Mesenchymal stem cell (in vitro differentiated cells and primary cell): Measurements from ENCODE around the gene DYRK3.

Source experiments
- DNase-seq: peaks from one replicate; pipeline ENCODE4 v3.0.0-alpha.2; 2013
- H2AFZ ChIP-seq: one replicate; pipeline ENCODE4 v1.6.1; 2013; ENCODE audit warnings: low read depth, mild to moderate bottlenecking, control low read depth, inconsistent platforms, low read length, moderate library complexity
- H2AK5ac ChIP-seq: 2 replicates; pipeline ENCODE4 v1.6.1; 2013; ENCODE audit warnings: low read length, moderate library complexity, mild to moderate bottlenecking, inconsistent platforms; ENCODE audit not compliant: severe bottlenecking
- H2BK120ac ChIP-seq: one replicate; pipeline ENCODE4 v1.6.1; 2013; ENCODE audit warnings: low read depth, mild to moderate bottlenecking, inconsistent platforms, low read length, moderate library complexity
- H2BK12ac ChIP-seq, 2 experiments: one replicate each; pipeline ENCODE4 v1.6.1; 2013; ENCODE audit warnings: inconsistent platforms in 2 of 2, low read length in 2 of 2, mild to moderate bottlenecking in 2 of 2, moderate library complexity in 2 of 2, control low read depth in 1 of 2
- H2BK15ac ChIP-seq: one replicate; pipeline ENCODE4 v1.6.1; 2013; ENCODE audit warnings: mild to moderate bottlenecking, low read depth, inconsistent platforms; ENCODE audit not compliant: poor library complexity, severe bottlenecking
- H2BK5ac ChIP-seq: 2 replicates; pipeline ENCODE4 v1.6.1; 2013; ENCODE audit warnings: low read depth, mild to moderate bottlenecking, low read length, control low read depth, inconsistent platforms; ENCODE audit not compliant: poor library complexity, severe bottlenecking
- H3K14ac ChIP-seq, 2 experiments: one replicate each; pipeline ENCODE4 v1.6.1; 2013; ENCODE audit warnings: inconsistent platforms in 2 of 2, low read length in 2 of 2, control low read depth in 1 of 2, mild to moderate bottlenecking in 1 of 2, moderate library complexity in 1 of 2
- H3K18ac ChIP-seq, 2 experiments: one replicate each; pipeline ENCODE4 v1.6.1; 2013; ENCODE audit warnings: inconsistent platforms in 2 of 2, low read length in 2 of 2, control low read depth in 1 of 2, low read depth in 1 of 2, mild to moderate bottlenecking in 1 of 2
- H3K23ac ChIP-seq, 2 experiments: one replicate each; pipeline ENCODE4 v1.6.1; 2013; ENCODE audit warnings: inconsistent platforms in 2 of 2, low read length in 2 of 2, mild to moderate bottlenecking in 2 of 2, moderate library complexity in 2 of 2, control low read depth in 1 of 2
- H3K27ac ChIP-seq: 2 replicates; pipeline ENCODE4 v1.5.1; 2013; ENCODE audit warnings: mild to moderate bottlenecking, moderate library complexity, low read length, control low read depth, inconsistent platforms; ENCODE audit not compliant: poor library complexity, severe bottlenecking
- H3K27me3 ChIP-seq, 2 experiments: 2 replicates each; pipeline versions ENCODE4 v1.6.1 to v1.7.0; 2013; ENCODE audit warnings: low read length in 2 of 2, mild to moderate bottlenecking in 2 of 2, moderate library complexity in 2 of 2, control low read depth in 1 of 2, inconsistent platforms in 1 of 2; ENCODE audit not compliant: control insufficient read depth in 1 of 2, insufficient read depth in 1 of 2
- H3K36me3 ChIP-seq, 2 experiments: 2 replicates each; pipeline versions ENCODE4 v1.6.1 to v1.7.0; 2013; ENCODE audit warnings: low read length in 2 of 2, control low read depth in 1 of 2, inconsistent platforms in 1 of 2, low read depth in 1 of 2, mild to moderate bottlenecking in 1 of 2; ENCODE audit not compliant: insufficient read depth in 2 of 2, control insufficient read depth in 1 of 2
- H3K4ac ChIP-seq, 2 experiments: one replicate each; pipeline ENCODE4 v1.6.1; 2013; ENCODE audit warnings: inconsistent platforms in 2 of 2, low read length in 2 of 2, mild to moderate bottlenecking in 2 of 2, moderate library complexity in 2 of 2, control low read depth in 1 of 2, low read depth in 1 of 2
- H3K4me1 ChIP-seq: 2 replicates; pipeline ENCODE4 v1.6.1; 2013; ENCODE audit warnings: low read depth, low read length, control low read depth; ENCODE audit not compliant: control insufficient read depth, insufficient read depth
- H3K4me2 ChIP-seq: 2 replicates; pipeline ENCODE4 v1.6.1; 2013; ENCODE audit warnings: low read length, mild to moderate bottlenecking, inconsistent platforms; ENCODE audit not compliant: poor library complexity, severe bottlenecking
- H3K4me3 ChIP-seq, 2 experiments: 2 replicates each; pipeline versions ENCODE4 v1.5.1 to v1.7.0; 2013; ENCODE audit warnings: low read length in 2 of 2, mild to moderate bottlenecking in 2 of 2, control low read depth in 1 of 2, low read depth in 1 of 2; ENCODE audit not compliant: insufficient read depth in 1 of 2
- H3K79me1 ChIP-seq: replicated peaks from 2 replicates; pipeline ENCODE4 v1.6.1; 2013; ENCODE audit warnings: mild to moderate bottlenecking, control low read depth, low read length, inconsistent platforms; ENCODE audit not compliant: poor library complexity, severe bottlenecking
- H3K9ac ChIP-seq: 2 replicates; pipeline ENCODE4 v1.7.0; 2013; ENCODE audit warnings: mild to moderate bottlenecking, low read length, moderate library complexity
- H3K9me3 ChIP-seq: 2 replicates; pipeline ENCODE4 v1.7.0; 2013; ENCODE audit warnings: mild to moderate bottlenecking, low read length; ENCODE audit not compliant: control insufficient read depth
- H4K8ac ChIP-seq: one replicate; pipeline ENCODE4 v1.6.1; 2013; ENCODE audit warnings: inconsistent platforms, mild to moderate bottlenecking, low read length, moderate library complexity
- H4K91ac ChIP-seq: one replicate; pipeline ENCODE4 v1.6.1; 2013; ENCODE audit warnings: mild to moderate bottlenecking, low read length, inconsistent platforms
- WGBS: methylation state at CpG from one replicate; pipeline ENCODE4 v1.1.7; 2013; ENCODE audit warnings: mixed read lengths; 5-methylcytosine and 5-hydroxymethylcytosine counted together

The DYRK3 gene

DNA sequence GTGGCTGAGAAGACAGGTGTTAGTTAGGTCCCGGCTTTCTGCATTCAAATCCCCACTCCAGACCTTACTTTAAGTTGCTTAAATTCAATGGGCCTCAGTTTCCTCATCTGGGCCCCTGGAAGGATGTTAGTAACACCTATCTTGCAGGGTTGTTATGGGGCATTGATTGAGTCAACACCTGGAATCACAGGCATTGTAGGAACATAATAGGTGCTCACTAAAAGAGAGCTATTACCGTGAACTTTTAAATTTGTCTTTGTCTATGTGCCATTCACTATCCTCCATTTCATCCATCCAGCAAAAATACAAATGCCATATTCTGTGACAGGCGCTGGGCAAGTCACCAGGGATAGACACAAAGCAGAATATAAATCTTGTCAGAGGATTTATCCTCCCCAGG, 38.9 kb downstream of the DYRK3 start:
- no peak overlapping the region for H2BK15ac ChIP-seq
- H3K4ac ChIP-seq, result no peak overlapping the region
- no peak overlapping the region for H4K91ac ChIP-seq
- peak overlapping the region; percentile 11 to 34 for H2BK12ac ChIP-seq
- H3K27ac ChIP-seq, result peak overlapping the region; percentile 79
- DNase-seq, result no peak
- H3K4me2 ChIP-seq, result no peak overlapping the region
- H2BK120ac ChIP-seq, result no peak overlapping the region
- no peak overlapping the region for H2AK5ac ChIP-seq
- H3K23ac ChIP-seq, result no peak overlapping the region
- no peak overlapping the region for H3K18ac ChIP-seq
- no peaks in the 10 kb centered on the region for H3K36me3 ChIP-seq
- no peak overlapping the region for H4K8ac ChIP-seq
- H3K4me1 ChIP-seq, result peaks cover 10% of the 10 kb centered on the region
- no peaks in the 10 kb centered on the region for H3K79me1 ChIP-seq
- no peak overlapping the region for H3K4me3 ChIP-seq
- no peak overlapping the region for H3K14ac ChIP-seq
- no peak overlapping the region for H2BK5ac ChIP-seq
- no peaks in the 10 kb centered on the region for H3K9me3 ChIP-seq
- no peaks in the 10 kb centered on the region for H3K27me3 ChIP-seq
- no peak overlapping the region for H2AFZ ChIP-seq
- H3K9ac ChIP-seq, result peak overlapping the region; percentile 60
- WGBS, result 96% methylated on average over 2 of the region's 3 CpGs

- Histone ChIP-seq H3K18ac (peak overlapping the region; percentile 56 to 96), H3K9ac (peak overlapping the region; percentile 60), H3K4me1 (peaks cover 10% of the 10 kb centered on the region), H2BK5ac (no peak overlapping the region), H3K27me3 (no peaks in the 10 kb centered on the region), H3K9me3 (no peaks in the 10 kb centered on the region), H2AFZ (peak overlapping the region; percentile 18), H3K79me1 (no peaks in the 10 kb centered on the region), H3K36me3 (no peaks in the 10 kb centered on the region), H3K14ac (peak overlapping the region in 1 of 2 experiments; percentile 92), H3K4me3 (no peak overlapping the region), H2BK12ac (peak overlapping the region in 1 of 2 experiments; percentile 97), H2AK5ac (peak overlapping the region; percentile 91), H4K8ac (no peak overlapping the region), H4K91ac (peak overlapping the region; percentile 5), H2BK15ac (no peak overlapping the region), H2BK120ac (no peak overlapping the region), H3K27ac (peak overlapping the region; percentile 79), H3K4ac (peak overlapping the region in 1 of 2 experiments; percentile 92), H3K4me2 (no peak overlapping the region), H3K23ac (peak overlapping the region in 1 of 2 experiments; percentile 61)
- peak; percentile 99 for DNase-seq
- 25% methylated on average over 1 of the region's 1 CpG for WGBS
Measured at GRCh38 chr1:206674745-206675175, 39.4 kb downstream of the DYRK3 start.

DNA sequence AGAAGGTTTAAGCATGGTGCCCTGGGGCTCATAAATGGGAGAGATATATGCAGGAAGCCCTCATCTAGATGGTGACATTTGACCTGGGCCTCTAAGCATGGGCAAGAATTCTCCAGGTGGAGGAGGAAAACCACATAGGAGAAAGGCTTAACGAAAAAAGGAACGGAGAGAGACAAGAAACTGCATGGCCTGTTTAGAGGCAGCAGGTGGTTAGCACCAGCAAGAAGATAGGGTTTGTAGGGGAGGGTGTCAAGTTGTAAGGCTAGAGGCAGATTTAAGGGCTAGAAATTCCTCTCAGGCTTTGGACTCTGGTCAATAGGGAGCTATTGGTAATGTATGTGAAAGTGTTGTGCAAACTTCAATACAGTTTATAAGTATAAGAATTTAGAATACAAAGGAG, 41.2 kb downstream of the DYRK3 start:
- no peak overlapping the region for H3K9ac ChIP-seq
- no peak overlapping the region for H2BK12ac ChIP-seq
- H3K4me3 ChIP-seq, result no peak overlapping the region
- no peak overlapping the region for H3K23ac ChIP-seq
- H2BK5ac ChIP-seq, result no peak overlapping the region
- no peak for DNase-seq
- no peak overlapping the region for H2AK5ac ChIP-seq
- peaks cover 10% of the 10 kb centered on the region for H3K4me1 ChIP-seq
- no peak overlapping the region for H4K91ac ChIP-seq
- no peak overlapping the region for H2AFZ ChIP-seq
- H3K27me3 ChIP-seq, result no peaks in the 10 kb centered on the region
- H3K36me3 ChIP-seq, result no peaks in the 10 kb centered on the region
- no peaks in the 10 kb centered on the region for H3K9me3 ChIP-seq
- H3K4ac ChIP-seq, result no peak overlapping the region
- no peak overlapping the region for H3K18ac ChIP-seq
- no peak overlapping the region for H3K4me2 ChIP-seq
- H2BK15ac ChIP-seq, result no peak overlapping the region
- 93% methylated on average over 2 of the region's 2 CpGs for WGBS
- H3K27ac ChIP-seq, result no peak overlapping the region
- H3K14ac ChIP-seq, result no peak overlapping the region
- no peak overlapping the region for H2BK120ac ChIP-seq
- no peaks in the 10 kb centered on the region for H3K79me1 ChIP-seq
- H4K8ac ChIP-seq, result no peak overlapping the region

GRCh38 chr1:206678490-206678889, 43.2 kb downstream of the DYRK3 start:
- no peak overlapping the region for H3K23ac ChIP-seq
- no peaks in the 10 kb centered on the region for H3K36me3 ChIP-seq
- H3K4me3 ChIP-seq, result no peak overlapping the region
- H3K79me1 ChIP-seq, result no peaks in the 10 kb centered on the region
- H2BK120ac ChIP-seq, result no peak overlapping the region
- no peak overlapping the region for H2AFZ ChIP-seq
- no peak overlapping the region for H2BK15ac ChIP-seq
- no peak overlapping the region for H2BK12ac ChIP-seq
- no peak overlapping the region for H3K9ac ChIP-seq
- H4K8ac ChIP-seq, result no peak overlapping the region
- H3K4ac ChIP-seq, result no peak overlapping the region
- no peak for DNase-seq
- H3K4me1 ChIP-seq, result peaks cover 8% of the 10 kb centered on the region
- no peak overlapping the region for H3K4me2 ChIP-seq
- no peak overlapping the region for H2AK5ac ChIP-seq
- WGBS, result 53% methylated on average over 2 of the region's 3 CpGs
- H3K27ac ChIP-seq, result no peak overlapping the region
- no peak overlapping the region for H3K14ac ChIP-seq
- H4K91ac ChIP-seq, result no peak overlapping the region
- H3K18ac ChIP-seq, result no peak overlapping the region
- no peak overlapping the region for H2BK5ac ChIP-seq
- H3K27me3 ChIP-seq, result peaks cover 0 to 6% of the 10 kb centered on the region in 2 experiments
- H3K9me3 ChIP-seq, result no peaks in the 10 kb centered on the region
